Measurements from ENCODE around the gene GSTM5.
"Not testable (repeated sequence)": the region's sequence is repeated elsewhere in the genome, so short reads cannot be mapped to it uniquely, and the experiment has no call there.

GSTM5 gene

DNA sequence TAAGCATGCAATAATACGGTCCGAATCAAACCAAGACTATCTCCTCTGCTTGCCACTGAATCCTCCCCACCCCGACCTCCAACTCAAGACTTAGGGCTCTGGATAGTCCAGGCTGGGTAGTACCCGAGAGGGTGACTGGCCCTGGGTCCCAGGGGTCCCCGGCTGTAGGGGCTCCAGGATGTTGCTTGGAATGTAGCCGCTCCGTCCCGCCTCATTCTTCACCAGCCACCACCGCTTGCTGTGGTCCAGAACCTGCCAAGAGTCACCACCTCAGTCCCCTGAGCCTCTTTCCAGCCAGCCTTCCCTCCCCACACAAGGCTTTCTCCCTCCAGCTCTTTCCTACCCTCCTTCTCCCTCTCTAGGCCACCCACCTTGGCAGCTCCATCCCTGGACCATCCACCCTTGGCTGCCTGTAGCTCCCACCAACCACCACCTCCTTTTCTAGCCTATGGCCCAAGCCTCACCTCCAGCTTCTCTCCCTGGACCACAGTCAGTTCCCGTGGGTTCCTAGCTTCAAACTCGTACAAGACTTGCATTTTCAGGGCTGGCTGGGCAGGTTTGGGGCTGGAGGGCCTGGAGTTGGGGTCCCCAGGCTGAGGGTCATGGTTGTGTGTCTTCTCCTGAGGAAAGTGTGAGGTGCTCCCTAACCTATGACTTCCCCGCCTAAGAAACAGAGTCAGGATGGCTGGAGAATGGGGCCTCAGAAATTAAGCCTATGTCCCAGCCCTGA lies 39.6 kb downstream of the GSTM5 start:
- no peak overlapping the region for H3K9ac ChIP-seq (ENCODE audit: low read length)
- H3K9me3 ChIP-seq (ENCODE audit: control insufficient read depth, insufficient read depth, low read depth, low read length), result peaks cover 19% of the 10 kb centered on the region
- H3K36me3 ChIP-seq (ENCODE audit: control insufficient read depth, insufficient read depth, low read length), result no peaks in the 10 kb centered on the region
- H3K27ac ChIP-seq (ENCODE audit: low read depth, low read length), result no peak overlapping the region
- H3K27me3 ChIP-seq (ENCODE audit: control insufficient read depth, insufficient read depth, low read length), result no peaks in the 10 kb centered on the region
- H3K4me3 ChIP-seq (ENCODE audit: low read depth, low read length), result no peak overlapping the region
- no peaks in the 10 kb centered on the region for H3K4me1 ChIP-seq (ENCODE audit: control insufficient read depth, insufficient read depth, low read length)

DNA sequence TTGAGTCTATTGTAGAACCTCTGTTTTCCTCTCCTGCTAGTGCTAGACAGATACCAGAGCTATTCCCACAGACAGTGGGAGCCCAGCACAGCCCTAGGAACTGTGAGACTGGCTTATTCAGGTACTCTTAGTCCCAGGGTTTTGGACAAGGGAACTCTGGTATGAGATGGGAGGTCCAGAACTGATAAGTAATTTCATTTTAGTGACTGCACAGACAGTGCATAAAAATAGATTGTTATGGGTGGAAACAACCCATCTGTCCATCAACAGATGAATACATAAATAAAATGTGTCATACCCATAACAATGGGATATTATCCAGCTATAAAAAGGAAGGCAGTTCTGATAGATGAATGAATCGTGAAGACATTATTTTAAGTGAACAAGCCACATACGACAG lies 42.7 kb downstream of the GSTM5 start:
- no peaks in the 10 kb centered on the region for H3K4me1 ChIP-seq (ENCODE audit: control insufficient read depth, insufficient read depth, low read length)
- H3K4me3 ChIP-seq (ENCODE audit: low read depth, low read length), result no peak overlapping the region
- H3K36me3 ChIP-seq (ENCODE audit: control insufficient read depth, insufficient read depth, low read length), result no peaks in the 10 kb centered on the region
- H3K27ac ChIP-seq (ENCODE audit: low read depth, low read length), result no peak overlapping the region
- peaks cover 2% of the 10 kb centered on the region for H3K9me3 ChIP-seq (ENCODE audit: control insufficient read depth, insufficient read depth, low read depth, low read length)
- H3K9ac ChIP-seq (ENCODE audit: low read length), result no peak overlapping the region
- H3K27me3 ChIP-seq (ENCODE audit: control insufficient read depth, insufficient read depth, low read length), result no peaks in the 10 kb centered on the region

DNA sequence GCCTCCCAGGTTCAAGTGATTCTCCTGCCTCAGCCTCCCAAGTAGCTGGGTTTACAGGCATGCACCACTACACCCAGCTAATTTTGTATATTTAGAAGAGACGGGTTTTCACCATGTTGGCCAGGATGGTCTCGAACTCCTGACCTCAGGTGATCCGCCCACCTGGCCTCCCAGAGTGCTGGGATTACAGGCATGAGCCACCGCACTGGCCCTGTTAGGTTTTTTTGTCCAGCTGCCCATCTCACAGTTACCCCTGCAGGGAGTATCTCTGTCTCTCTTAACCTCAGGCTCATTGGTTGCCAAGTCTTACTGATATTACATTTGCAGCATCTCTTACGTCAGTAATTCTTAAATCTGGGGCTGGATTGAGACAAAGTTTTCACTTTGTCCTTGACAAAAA lies 44.3 kb downstream of the GSTM5 start:
- not testable (repeated sequence) for H3K27me3 ChIP-seq (ENCODE audit: control insufficient read depth, insufficient read depth, low read length); H3K27ac ChIP-seq (ENCODE audit: low read depth, low read length); H3K4me3 ChIP-seq (ENCODE audit: low read depth, low read length); H3K9ac ChIP-seq (ENCODE audit: low read length); H3K9me3 ChIP-seq (ENCODE audit: control insufficient read depth, insufficient read depth, low read depth, low read length); H3K4me1 ChIP-seq (ENCODE audit: control insufficient read depth, insufficient read depth, low read length); H3K36me3 ChIP-seq (ENCODE audit: control insufficient read depth, insufficient read depth, low read length)

- H3K27me3 ChIP-seq (ENCODE audit: control insufficient read depth, insufficient read depth, low read length), result no peaks in the 10 kb centered on the region
- peaks cover 9% of the 10 kb centered on the region; the same call in 1 of the 2 replicates for H3K4me1 ChIP-seq (ENCODE audit: control insufficient read depth, insufficient read depth, low read length)
- H3K9me3 ChIP-seq (ENCODE audit: control insufficient read depth, insufficient read depth, low read depth, low read length), result no peaks in the 10 kb centered on the region
- no peak overlapping the region for H3K27ac ChIP-seq (ENCODE audit: low read depth, low read length)
- H3K36me3 ChIP-seq (ENCODE audit: control insufficient read depth, insufficient read depth, low read length), result no peaks in the 10 kb centered on the region
- no peak overlapping the region for H3K9ac ChIP-seq (ENCODE audit: low read length)
- H3K4me3 ChIP-seq (ENCODE audit: low read depth, low read length), result no peak overlapping the region
Observed at GRCh38 chr1:109756848-109757521, 44.9 kb downstream of the GSTM5 start.

- H3K27me3 ChIP-seq (ENCODE audit: control insufficient read depth, insufficient read depth, low read length), result no peaks in the 10 kb centered on the region
- H3K9me3 ChIP-seq (ENCODE audit: control insufficient read depth, insufficient read depth, low read depth, low read length), result no peaks in the 10 kb centered on the region
- H3K9ac ChIP-seq (ENCODE audit: low read length), result no peak overlapping the region
- no peak overlapping the region for H3K4me3 ChIP-seq (ENCODE audit: low read depth, low read length)
- H3K27ac ChIP-seq (ENCODE audit: low read depth, low read length), result no peak overlapping the region
- peaks cover 9% of the 10 kb centered on the region; the same call in 1 of the 2 replicates for H3K4me1 ChIP-seq (ENCODE audit: control insufficient read depth, insufficient read depth, low read length)
- H3K36me3 ChIP-seq (ENCODE audit: control insufficient read depth, insufficient read depth, low read length), result no peaks in the 10 kb centered on the region
Observed at GRCh38 chr1:109757936-109758786, 46.1 kb downstream of the GSTM5 start.

DNA sequence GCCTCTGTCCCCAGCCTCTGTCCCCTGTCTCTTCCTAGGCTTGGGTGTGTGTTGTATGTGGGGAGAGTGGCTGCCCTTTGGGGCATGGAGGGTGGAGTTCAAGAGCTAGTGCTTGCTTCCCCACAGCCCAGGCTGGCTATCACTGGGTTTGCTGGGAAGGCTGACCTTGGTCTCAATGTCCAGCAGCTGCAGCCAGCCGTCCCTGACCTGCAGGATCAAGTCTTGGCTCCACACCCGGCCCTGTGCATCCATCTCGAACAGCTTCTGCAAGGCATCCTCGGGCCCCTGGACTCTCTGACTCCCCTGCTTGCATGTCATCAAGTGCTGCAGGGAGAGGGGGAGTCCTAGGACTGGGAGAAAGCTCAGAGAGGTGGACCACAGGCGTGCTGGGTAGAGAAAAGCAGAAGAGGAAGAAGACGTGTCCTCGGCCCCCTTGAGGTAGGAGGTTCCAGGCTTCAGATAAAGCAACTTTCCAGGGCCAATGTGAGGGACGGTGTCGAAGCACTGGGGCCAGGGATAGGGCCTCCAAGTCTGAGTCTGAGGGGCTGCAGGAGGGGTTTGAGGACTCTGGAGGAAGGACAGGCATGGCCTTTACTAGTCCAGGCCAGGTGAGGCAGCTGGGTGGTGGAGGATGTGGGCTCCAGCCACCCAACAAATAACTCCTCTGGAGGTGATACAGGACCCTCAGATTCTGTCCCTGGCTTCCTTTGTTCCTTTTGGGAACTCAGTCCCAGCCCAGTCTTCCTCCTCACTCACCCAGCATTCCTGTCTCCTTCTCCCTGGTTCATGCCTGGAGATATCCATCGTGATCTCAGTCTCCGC lies 47.7 kb downstream of the GSTM5 start:
- H3K27ac ChIP-seq (ENCODE audit: low read depth, low read length), result no peak overlapping the region

DNA sequence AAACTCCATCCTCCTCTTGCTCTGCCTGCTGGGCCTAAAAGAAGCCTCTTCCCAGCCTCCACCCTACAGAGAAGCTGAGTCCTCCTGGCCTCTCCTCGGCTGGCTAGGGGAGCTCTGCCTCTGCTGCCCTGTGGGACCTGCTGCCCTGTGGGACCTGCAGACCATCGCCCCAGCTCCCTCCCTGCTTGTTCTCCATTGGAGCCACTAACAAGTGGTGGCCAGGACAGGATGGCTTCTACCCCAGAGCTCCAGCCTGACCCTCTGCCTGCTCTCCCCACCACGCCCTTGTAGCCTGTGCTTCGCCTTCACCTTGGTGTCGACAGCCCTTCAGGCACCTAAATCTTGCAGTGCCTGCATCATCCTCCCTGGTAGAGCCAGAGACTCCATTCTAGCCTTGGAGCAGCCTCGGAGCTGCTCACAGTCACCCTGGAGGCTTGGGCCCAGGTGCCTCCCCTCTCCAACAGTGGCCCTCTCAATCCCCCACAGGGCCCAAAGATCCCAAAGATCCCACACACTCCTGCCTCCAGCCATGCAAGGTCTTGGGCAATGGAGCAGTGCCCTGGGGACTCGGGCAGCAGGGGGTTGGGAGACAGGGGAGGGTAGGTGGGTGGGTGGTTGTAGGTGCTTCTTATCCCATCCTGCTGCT lies 48.7 kb downstream of the GSTM5 start:
- H3K27ac ChIP-seq (ENCODE audit: low read depth, low read length), result no peak overlapping the region
- no peak overlapping the region for H3K4me3 ChIP-seq (ENCODE audit: low read depth, low read length)
- H3K27me3 ChIP-seq (ENCODE audit: control insufficient read depth, insufficient read depth, low read length), result no peaks in the 10 kb centered on the region; the same call in 1 of the 2 replicates
- H3K9ac ChIP-seq (ENCODE audit: low read length), result no peak overlapping the region
- H3K36me3 ChIP-seq (ENCODE audit: control insufficient read depth, insufficient read depth, low read length), result no peaks in the 10 kb centered on the region
- H3K9me3 ChIP-seq (ENCODE audit: control insufficient read depth, insufficient read depth, low read depth, low read length), result no peaks in the 10 kb centered on the region
- peaks cover 9% of the 10 kb centered on the region; the same call in 1 of the 2 replicates for H3K4me1 ChIP-seq (ENCODE audit: control insufficient read depth, insufficient read depth, low read length)

More for the DNA sequence above, 47.7 kb downstream of the GSTM5 start:
- no peaks in the 10 kb centered on the region for H3K9me3 ChIP-seq (ENCODE audit: control insufficient read depth, insufficient read depth, low read depth, low read length)
- no peak overlapping the region for H3K4me3 ChIP-seq (ENCODE audit: low read depth, low read length)
- peaks cover 9% of the 10 kb centered on the region; the same call in 1 of the 2 replicates for H3K4me1 ChIP-seq (ENCODE audit: control insufficient read depth, insufficient read depth, low read length)
- no peak overlapping the region for H3K9ac ChIP-seq (ENCODE audit: low read length)
- H3K27me3 ChIP-seq (ENCODE audit: control insufficient read depth, insufficient read depth, low read length), result no peaks in the 10 kb centered on the region
- H3K36me3 ChIP-seq (ENCODE audit: control insufficient read depth, insufficient read depth, low read length), result no peaks in the 10 kb centered on the region

DNA sequence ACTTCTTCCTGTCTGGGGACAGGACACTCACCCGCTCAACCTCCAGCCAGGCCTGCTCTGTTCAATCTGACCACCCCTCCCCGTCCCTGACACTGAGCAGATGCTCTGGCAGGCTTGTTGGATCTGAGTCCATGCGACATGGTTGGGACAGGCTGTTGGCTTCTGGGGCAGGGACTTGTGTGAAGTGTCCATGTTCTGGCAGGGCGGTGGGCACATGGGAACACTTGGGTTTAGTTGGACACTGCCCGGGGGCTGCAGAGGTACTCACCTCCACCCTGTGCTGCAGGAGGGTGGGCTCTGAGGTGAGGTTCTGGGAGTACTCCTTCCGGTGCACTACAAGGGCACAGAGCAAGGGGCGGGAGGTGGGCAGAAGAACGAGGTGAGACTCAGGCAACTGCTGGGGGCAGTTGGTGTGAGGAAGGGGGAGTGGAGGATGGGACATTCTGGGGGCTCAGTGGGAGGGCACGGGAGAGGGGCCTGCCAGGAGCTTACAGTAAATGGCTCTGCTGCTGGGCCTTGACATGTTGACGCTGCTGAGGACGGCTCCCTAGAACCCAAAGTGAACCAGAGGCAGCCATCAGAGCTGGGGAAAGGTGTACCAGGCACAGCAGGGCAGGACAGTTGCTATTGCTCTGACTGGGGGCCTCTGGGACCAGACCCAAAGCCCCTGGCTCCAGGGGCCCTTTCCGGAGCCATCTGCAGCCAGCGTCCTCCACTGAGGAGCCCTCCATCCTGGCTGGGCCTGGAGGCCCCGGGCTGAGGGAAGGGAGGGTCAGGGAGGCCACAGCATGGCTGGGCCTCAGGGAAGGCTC lies 49.4 kb downstream of the GSTM5 start:
- Histone ChIP-seq H3K9me3 (ENCODE audit: control insufficient read depth, insufficient read depth, low read depth, low read length) (no peaks in the 10 kb centered on the region), H3K4me1 (ENCODE audit: control insufficient read depth, insufficient read depth, low read length) (peaks cover 9% of the 10 kb centered on the region; the same call in 1 of the 2 replicates), H3K27me3 (ENCODE audit: control insufficient read depth, insufficient read depth, low read length) (peaks cover 2% of the 10 kb centered on the region; the same call in 1 of the 2 replicates), H3K27ac (ENCODE audit: low read depth, low read length) (no peak overlapping the region), H3K9ac (ENCODE audit: low read length) (no peak overlapping the region), H3K4me3 (ENCODE audit: low read depth, low read length) (no peak overlapping the region), H3K36me3 (ENCODE audit: control insufficient read depth, insufficient read depth, low read length) (no peaks in the 10 kb centered on the region)

GRCh38 chr1:109762039-109762585 lies 50.1 kb downstream of the GSTM5 start:
- no peak overlapping the region for H3K27ac ChIP-seq (ENCODE audit: low read depth, low read length)
- H3K4me3 ChIP-seq (ENCODE audit: low read depth, low read length), result no peak overlapping the region
- H3K27me3 ChIP-seq (ENCODE audit: control insufficient read depth, insufficient read depth, low read length), result peaks cover 2% of the 10 kb centered on the region; the same call in 1 of the 2 replicates
- peaks cover 9% of the 10 kb centered on the region; the same call in 1 of the 2 replicates for H3K4me1 ChIP-seq (ENCODE audit: control insufficient read depth, insufficient read depth, low read length)
- H3K9ac ChIP-seq (ENCODE audit: low read length), result no peak overlapping the region
- H3K36me3 ChIP-seq (ENCODE audit: control insufficient read depth, insufficient read depth, low read length), result no peaks in the 10 kb centered on the region
- no peaks in the 10 kb centered on the region for H3K9me3 ChIP-seq (ENCODE audit: control insufficient read depth, insufficient read depth, low read depth, low read length)
